A673 (cell line): ENCODE measurements around the gene ADAMTS19. TPM values are rescaled to one million over a fixed set of nuclear protein-coding genes. Genes with fewer than 3 reads are reported as not detected.

Experiments used
- BruUV-seq: library from RNA; stranded (reverse); fragments of 400-500 nt; replicated peaks from 2 replicates; lab custom pipeline; 2021; lab: Mats Ljungman, UMichigan
- CTCF ChIA-PET: fragments of 300-600 bp; sonication (Branson Sonifier 250); formaldehyde crosslinking; loops from one replicate; lab custom pipeline; 2022; ENCODE audit warnings: antibody characterized with exemption; lab: Charles Lee
- POLR2A ChIA-PET: fragments of 300-600 bp; sonication (Branson Sonifier 250); formaldehyde crosslinking; loops from one replicate; lab custom pipeline; 2022; ENCODE audit warnings: antibody characterized with exemption; ENCODE audit not compliant: low non-redundant PET; lab: Charles Lee
- DNase-seq: peaks from one replicate; pipeline ENCODE4 v3.0.0-alpha.2; 2015; ENCODE audit warnings: low spot score
- H3K27ac ChIP-seq: fragments of 200-600 bp; sonication (generic); 2 replicates; pipeline ENCODE4 v1.5.1; 2016; ENCODE audit warnings: mixed run types, low read depth, mild to moderate bottlenecking, mixed read lengths, antibody characterized with exemption, low read length; ENCODE audit not compliant: poor library complexity, severe bottlenecking
- H3K27me3 ChIP-seq: fragments of 200-600 bp; sonication (generic); replicated peaks from 2 replicates; pipeline ENCODE4 v1.6.1; 2017; ENCODE audit warnings: mixed run types, low read depth, mild to moderate bottlenecking, mixed read lengths, antibody characterized with exemption, low read length; ENCODE audit not compliant: insufficient read depth, poor library complexity
- H3K36me3 ChIP-seq: fragments of 200-600 bp; sonication (generic); 2 replicates; pipeline ENCODE4 v1.6.1; 2016; ENCODE audit warnings: mixed run types, mild to moderate bottlenecking, mixed read lengths, antibody characterized with exemption, low read length; ENCODE audit not compliant: insufficient read depth, poor library complexity, severe bottlenecking
- H3K4me1 ChIP-seq: fragments of 200-600 bp; sonication (generic); 2 replicates; pipeline ENCODE4 v1.6.1; 2017; ENCODE audit warnings: mixed run types, mild to moderate bottlenecking, mixed read lengths, antibody characterized with exemption, low read length; ENCODE audit not compliant: insufficient read depth, poor library complexity, severe bottlenecking
- H3K4me3 ChIP-seq: fragments of 200-600 bp; sonication (generic); 2 replicates; pipeline ENCODE4 v1.5.1; 2016; ENCODE audit warnings: low read depth, mixed run types, mild to moderate bottlenecking, mixed read lengths, low read length; ENCODE audit not compliant: poor library complexity, severe bottlenecking
- H3K9me3 ChIP-seq: fragments of 200-600 bp; sonication (generic); 2 replicates; pipeline ENCODE4 v1.6.1; 2016; ENCODE audit warnings: mixed run types, low read depth, mild to moderate bottlenecking, mixed read lengths, antibody characterized with exemption, low read length; ENCODE audit not compliant: poor library complexity, severe bottlenecking
- EZH2 ChIP-seq: fragments of 200-600 bp; sonication (generic); IDR thresholded peaks from 2 replicates; pipeline ENCODE4 v1.6.1; 2017; ENCODE audit warnings: borderline replicate concordance, low read depth, mild to moderate bottlenecking, mixed read lengths, antibody characterized with exemption, low read length; ENCODE audit not compliant: poor library complexity, severe bottlenecking
- intact Hi-C: fragments of 100-400 bp; cut with micrococcal nuclease; formaldehyde crosslinking; loops from one replicate; pipeline ENCODE4 v1.10.0; 2022; ENCODE audit not compliant: unreplicated experiment
- total RNA-seq: library from RNA; stranded (reverse); gene quantifications from 2 replicates; pipeline ENCODE4 v1.2.3, GENCODE V29; 2021
- TF ChIP-seq, protein P1 (sequence below): fragments of 300-800, 200-600 bp; sonication (generic); conservative IDR thresholded peaks from 2 replicates; pipeline ENCODE4 v1.5.1; 2017; ENCODE audit warnings: low read depth, mild to moderate bottlenecking, antibody characterized with exemption, low read length, moderate library complexity, mixed read lengths

ADAMTS19 gene
- total RNA-seq, 1 experiment from 2014 or later: not detected

DNA sequence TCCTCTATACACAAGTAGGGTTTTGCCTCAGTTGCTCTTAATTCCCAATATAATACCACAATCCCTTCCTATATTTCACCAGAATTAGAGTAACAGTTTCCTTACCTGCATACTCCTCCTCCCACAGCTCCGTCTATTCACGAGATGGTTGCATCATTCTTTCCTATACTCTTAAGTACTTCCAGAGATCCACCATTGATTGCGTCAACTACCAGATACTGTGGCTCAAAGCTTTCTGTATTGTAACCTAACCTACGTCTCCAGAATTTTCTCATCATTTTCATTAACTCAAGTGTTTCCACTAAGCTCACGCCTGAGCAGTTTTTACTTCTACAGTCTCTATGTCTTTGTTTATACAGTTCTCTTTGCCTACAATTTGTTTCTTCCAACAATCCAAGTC is 256.6 kb downstream of the ADAMTS19 start:
- Histone ChIP-seq H3K4me3 (no peak overlapping the region), H3K9me3 (no peaks in the 10 kb centered on the region), H3K4me1 (no peaks in the 10 kb centered on the region), H3K27ac (no peak overlapping the region), H3K36me3 (no peaks in the 10 kb centered on the region), H3K27me3 (no peaks in the 10 kb centered on the region)
- intact Hi-C loops: no loop called here
- DNase-seq: no peak
- CTCF ChIA-PET: no interaction called here
- POLR2A ChIA-PET: no interaction called here
- BruUV-seq: no TSS peak
- TF ChIP-seq, protein P1, sequence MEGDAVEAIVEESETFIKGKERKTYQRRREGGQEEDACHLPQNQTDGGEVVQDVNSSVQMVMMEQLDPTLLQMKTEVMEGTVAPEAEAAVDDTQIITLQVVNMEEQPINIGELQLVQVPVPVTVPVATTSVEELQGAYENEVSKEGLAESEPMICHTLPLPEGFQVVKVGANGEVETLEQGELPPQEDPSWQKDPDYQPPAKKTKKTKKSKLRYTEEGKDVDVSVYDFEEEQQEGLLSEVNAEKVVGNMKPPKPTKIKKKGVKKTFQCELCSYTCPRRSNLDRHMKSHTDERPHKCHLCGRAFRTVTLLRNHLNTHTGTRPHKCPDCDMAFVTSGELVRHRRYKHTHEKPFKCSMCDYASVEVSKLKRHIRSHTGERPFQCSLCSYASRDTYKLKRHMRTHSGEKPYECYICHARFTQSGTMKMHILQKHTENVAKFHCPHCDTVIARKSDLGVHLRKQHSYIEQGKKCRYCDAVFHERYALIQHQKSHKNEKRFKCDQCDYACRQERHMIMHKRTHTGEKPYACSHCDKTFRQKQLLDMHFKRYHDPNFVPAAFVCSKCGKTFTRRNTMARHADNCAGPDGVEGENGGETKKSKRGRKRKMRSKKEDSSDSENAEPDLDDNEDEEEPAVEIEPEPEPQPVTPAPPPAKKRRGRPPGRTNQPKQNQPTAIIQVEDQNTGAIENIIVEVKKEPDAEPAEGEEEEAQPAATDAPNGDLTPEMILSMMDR: no peak
- no peak for TF ChIP-seq EZH2

DNA sequence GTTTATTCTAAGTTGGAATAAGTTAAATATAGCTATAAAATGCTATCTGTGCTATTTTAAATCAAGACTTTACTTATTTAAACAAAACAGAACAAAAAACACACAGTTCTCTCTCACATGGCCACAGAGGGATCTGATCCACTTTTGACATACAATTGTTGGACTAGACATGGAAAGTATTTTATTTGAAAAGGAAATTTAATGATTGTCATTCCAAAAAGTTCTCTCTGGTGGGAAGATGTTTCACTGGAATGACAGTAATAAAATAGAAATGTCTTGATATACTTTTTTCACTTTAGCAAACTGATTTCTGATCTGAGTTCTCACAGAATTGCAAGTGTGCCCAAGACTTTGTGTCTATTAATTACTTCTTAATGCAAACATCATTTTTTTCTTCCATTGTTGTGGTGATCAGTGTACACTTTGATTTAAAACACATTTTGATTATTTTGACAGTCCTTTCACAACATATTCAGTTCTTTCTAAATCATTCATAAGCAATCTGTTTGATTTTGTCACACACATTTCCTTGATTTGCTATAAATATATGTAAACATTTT is 257.7 kb downstream of the ADAMTS19 start:
- ChIA-PET CTCF (no interaction called here), POLR2A (no interaction called here)
- no peak overlapping the region for H3K4me3 ChIP-seq
- H3K27me3 ChIP-seq: no peaks in the 10 kb centered on the region
- DNase-seq: no peak
- no peaks in the 10 kb centered on the region for H3K4me1 ChIP-seq
- TF ChIP-seq EZH2: no peak
- TF ChIP-seq, protein P1: no peak
- H3K9me3 ChIP-seq: no peaks in the 10 kb centered on the region
- BruUV-seq: no TSS peak
- H3K27ac ChIP-seq: no peak overlapping the region
- intact Hi-C loops: no loop called here
- no peaks in the 10 kb centered on the region for H3K36me3 ChIP-seq

DNA sequence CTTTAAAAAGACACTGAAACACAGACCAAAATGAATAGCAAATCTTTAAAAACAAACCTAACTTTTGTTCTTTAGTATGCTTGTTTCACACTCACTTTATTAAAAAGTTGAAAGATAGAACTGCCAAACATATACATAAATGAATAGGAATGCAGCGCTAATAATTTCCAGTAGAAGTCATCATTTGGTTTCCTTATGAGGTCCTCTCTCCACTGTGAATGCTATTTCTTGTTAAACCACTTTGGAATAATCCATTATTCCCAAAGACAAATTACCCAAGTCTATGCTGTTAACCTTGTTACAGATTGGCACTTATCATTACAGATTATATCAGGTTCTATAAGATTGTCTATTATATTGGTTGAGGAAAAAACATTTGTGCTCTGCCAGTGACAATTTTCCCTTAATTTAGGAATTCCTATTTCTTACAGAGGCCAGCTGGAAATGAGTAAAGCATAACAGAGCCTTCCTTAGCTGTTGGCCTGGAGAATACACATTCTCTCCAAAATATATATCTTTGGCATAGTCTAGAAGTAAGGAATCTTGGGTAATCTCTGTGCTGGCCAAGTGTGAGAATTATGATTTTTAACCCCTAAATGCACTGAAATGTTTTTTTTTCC is 258.5 kb downstream of the ADAMTS19 start:
- peaks cover 4% of the 10 kb centered on the region for H3K27me3 ChIP-seq
- ChIA-PET POLR2A (no interaction called here), CTCF (no interaction called here)
- no peak overlapping the region for H3K4me3 ChIP-seq
- DNase-seq: no peak
- no peak overlapping the region for H3K27ac ChIP-seq
- no peaks in the 10 kb centered on the region for H3K9me3 ChIP-seq
- no peaks in the 10 kb centered on the region for H3K36me3 ChIP-seq
- TF ChIP-seq, protein P1: no peak
- TF ChIP-seq EZH2: no peak
- H3K4me1 ChIP-seq: no peaks in the 10 kb centered on the region
- intact Hi-C loops: no loop called here
- BruUV-seq: no TSS peak
